DOHH2 (cell line): ENCODE results near the gene NHP2.

Experiments
- H3F3A ChIP-seq: fragments of 200-600 bp; sonication (generic), shearing (Covaris generic); 2 replicates; pipeline ENCODE4 v1.6.0; 2016; ENCODE audit warnings: antibody characterized with exemption, mild to moderate bottlenecking; ENCODE audit not compliant: control insufficient read depth, insufficient read depth
- H3K27ac ChIP-seq: fragments of 200-600 bp; sonication (generic); 2 replicates; pipeline ENCODE4 v1.5.1; 2014; ENCODE audit warnings: low read depth, mild to moderate bottlenecking, low read length, moderate library complexity
- H3K27me3 ChIP-seq: fragments of 200-600 bp; sonication (generic); 2 replicates; pipeline ENCODE4 v1.6.1; 2014; ENCODE audit warnings: mild to moderate bottlenecking, low read length, mixed read lengths; ENCODE audit not compliant: control insufficient read depth
- H3K36me3 ChIP-seq: fragments of 200-600 bp; sonication (generic); 2 replicates; pipeline ENCODE4 v1.6.1; 2014; ENCODE audit warnings: mild to moderate bottlenecking, low read length, moderate library complexity, mixed read lengths; ENCODE audit not compliant: control insufficient read depth
- H3K4me1 ChIP-seq: fragments of 200-600 bp; sonication (generic); 2 replicates; pipeline ENCODE4 v1.6.1; 2014; ENCODE audit warnings: mild to moderate bottlenecking, low read length, mixed read lengths; ENCODE audit not compliant: control insufficient read depth
- H3K4me2 ChIP-seq: fragments of 200-600 bp; sonication (generic); 2 replicates; pipeline ENCODE4 v1.6.0; 2014; ENCODE audit warnings: mild to moderate bottlenecking, low read length, moderate library complexity
- H3K4me3 ChIP-seq: fragments of 200-600 bp; sonication (generic); 2 replicates; pipeline ENCODE4 v1.5.1; 2014; ENCODE audit warnings: mild to moderate bottlenecking, low read length, mixed read lengths
- H3K79me2 ChIP-seq: fragments of 200-600 bp; sonication (generic); 2 replicates; pipeline ENCODE4 v1.6.1; 2014; ENCODE audit warnings: mild to moderate bottlenecking, low read length, mixed read lengths; ENCODE audit not compliant: control insufficient read depth
- H3K9me2 ChIP-seq: fragments of 200-600 bp; sonication (generic); replicated peaks from 2 replicates; pipeline ENCODE4 v1.6.1; 2014; ENCODE audit warnings: mild to moderate bottlenecking, low read length, mixed read lengths; ENCODE audit not compliant: control insufficient read depth
- H3K9me3 ChIP-seq: fragments of 200-600 bp; sonication (generic); 2 replicates; pipeline ENCODE4 v1.6.1; 2014; ENCODE audit warnings: antibody characterized with exemption, low read length, mixed read lengths; ENCODE audit not compliant: control insufficient read depth, insufficient read depth
- H4K20me1 ChIP-seq: fragments of 200-600 bp; sonication (generic); 2 replicates; pipeline ENCODE4 v1.6.0; 2014; ENCODE audit warnings: low read depth, mild to moderate bottlenecking, antibody characterized with exemption, low read length, moderate library complexity; ENCODE audit not compliant: control insufficient read depth, insufficient read depth
- CTCF ChIP-seq: fragments of 200-600 bp; sonication (generic); IDR thresholded peaks from one replicate; pipeline ENCODE4 v1.5.1; 2014; ENCODE audit warnings: antibody characterized with exemption, mild to moderate bottlenecking, low read depth, low read length; ENCODE audit not compliant: poor library complexity, severe bottlenecking
- EZH2phosphoT487 ChIP-seq: fragments of 200-600 bp; sonication (generic); IDR thresholded peaks from 2 replicates; pipeline ENCODE4 v1.6.1; 2017; ENCODE audit warnings: borderline replicate concordance, mild to moderate bottlenecking, antibody characterized with exemption, low read length, moderate library complexity, mixed read lengths

The NHP2 gene

GRCh38 chr5:178123094-178123965, 30.4 kb downstream of the NHP2 start:
- Histone ChIP-seq H3K27me3 (no peaks in the 10 kb centered on the region), H3K27ac (no peak overlapping the region; the same call in 1 of the 2 replicates), H3K4me2 (no peak overlapping the region), H3K4me1 (peaks cover 59% of the 10 kb centered on the region), H3K79me2 (peaks cover 58% of the 10 kb centered on the region), H3K9me3 (no peaks in the 10 kb centered on the region), H3K9me2 (no peaks in the 10 kb centered on the region), H3F3A (peaks cover 40% of the 10 kb centered on the region), H3K36me3 (peaks cover 79% of the 10 kb centered on the region), H4K20me1 (peaks cover 29% of the 10 kb centered on the region), H3K4me3 (no peak overlapping the region)
- no peak for TF ChIP-seq EZH2phosphoT487
- TF ChIP-seq CTCF, result no peak

DNA sequence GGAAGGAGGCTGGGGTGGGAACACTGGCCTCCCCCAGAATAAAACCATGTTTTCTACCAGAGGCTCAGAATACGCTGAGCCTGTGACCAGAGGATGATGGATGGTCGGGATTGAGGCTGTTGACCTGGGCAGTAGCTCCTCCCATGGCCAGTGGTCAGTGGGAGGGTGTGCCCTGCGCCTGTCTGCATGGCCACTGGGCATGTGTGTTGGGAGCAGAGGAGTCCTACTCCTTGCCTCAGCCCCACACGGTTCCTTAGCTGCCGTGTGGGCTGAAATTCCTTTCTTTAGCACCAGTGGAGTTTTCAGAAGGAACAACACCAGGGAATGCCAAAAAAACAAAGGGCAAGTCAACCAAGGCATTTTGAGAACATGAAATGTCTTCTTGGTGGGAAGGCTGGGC, 31.3 kb downstream of the NHP2 start:
- no peaks in the 10 kb centered on the region for H3K9me3 ChIP-seq
- peaks cover 69% of the 10 kb centered on the region for H3K4me1 ChIP-seq
- no peaks in the 10 kb centered on the region for H3K9me2 ChIP-seq
- H3F3A ChIP-seq, result peaks cover 39% of the 10 kb centered on the region
- no peaks in the 10 kb centered on the region for H3K27me3 ChIP-seq
- peak overlapping the region; percentile 71; the same call in 1 of the 2 replicates for H3K4me3 ChIP-seq
- H3K79me2 ChIP-seq, result peaks cover 67% of the 10 kb centered on the region
- H3K4me2 ChIP-seq, result peak overlapping the region; percentile 96
- peaks cover 86% of the 10 kb centered on the region for H3K36me3 ChIP-seq
- peaks cover 29% of the 10 kb centered on the region for H4K20me1 ChIP-seq
- TF ChIP-seq EZH2phosphoT487 (no peak), CTCF (no peak)
- peak overlapping the region; percentile 97 for H3K27ac ChIP-seq

- Histone ChIP-seq H3K36me3 (peaks cover 85% of the 10 kb centered on the region), H3K79me2 (peaks cover 74% of the 10 kb centered on the region), H3K27me3 (no peaks in the 10 kb centered on the region), H3K9me2 (no peaks in the 10 kb centered on the region), H3K9me3 (no peaks in the 10 kb centered on the region), H4K20me1 (peaks cover 29% of the 10 kb centered on the region), H3K27ac (peak overlapping the region; percentile 97), H3K4me3 (peak overlapping the region; percentile 71), H3K4me2 (peak overlapping the region; percentile 96), H3F3A (peaks cover 38% of the 10 kb centered on the region), H3K4me1 (peaks cover 76% of the 10 kb centered on the region)
- TF ChIP-seq EZH2phosphoT487 (no peak), CTCF (no peak)
These were observed 32.1 kb downstream of the NHP2 start for GRCh38 chr5:178121391-178122276.
